Inflammatory macrophage treated with lipopolysaccharide for 4 hours (primary cell): Measurements from ENCODE around the gene CHTF8.
"Not testable (repeated sequence)": the region's sequence is repeated elsewhere in the genome, so short reads cannot be mapped to it uniquely, and the experiment has no call there.

ENCODE experiments used
- DNase-seq: peaks from one replicate; pipeline ENCODE4 v3.0.0-alpha.2; 2020

The CHTF8 gene

DNA sequence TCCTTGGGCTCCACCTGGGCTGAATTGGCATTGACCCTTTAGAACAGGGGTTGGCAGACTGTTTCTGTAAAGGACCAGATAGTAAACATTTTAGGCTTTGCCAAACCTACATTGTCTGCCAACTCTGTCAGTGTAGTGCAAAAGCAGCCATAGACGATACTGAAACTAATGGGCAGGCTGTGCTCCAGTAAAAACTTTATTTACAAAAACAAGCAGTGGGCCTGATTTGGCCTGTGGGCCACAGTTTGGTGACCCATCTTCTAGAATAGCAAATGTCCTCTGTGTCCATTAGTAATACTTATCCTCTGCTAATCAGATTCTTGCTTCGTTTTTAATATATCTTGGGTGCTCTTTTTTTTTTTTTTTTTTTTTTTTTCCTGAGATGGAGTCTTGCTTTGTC is 6.2 kb upstream of the CHTF8 start:
- DNase-seq, result no peak

DNA sequence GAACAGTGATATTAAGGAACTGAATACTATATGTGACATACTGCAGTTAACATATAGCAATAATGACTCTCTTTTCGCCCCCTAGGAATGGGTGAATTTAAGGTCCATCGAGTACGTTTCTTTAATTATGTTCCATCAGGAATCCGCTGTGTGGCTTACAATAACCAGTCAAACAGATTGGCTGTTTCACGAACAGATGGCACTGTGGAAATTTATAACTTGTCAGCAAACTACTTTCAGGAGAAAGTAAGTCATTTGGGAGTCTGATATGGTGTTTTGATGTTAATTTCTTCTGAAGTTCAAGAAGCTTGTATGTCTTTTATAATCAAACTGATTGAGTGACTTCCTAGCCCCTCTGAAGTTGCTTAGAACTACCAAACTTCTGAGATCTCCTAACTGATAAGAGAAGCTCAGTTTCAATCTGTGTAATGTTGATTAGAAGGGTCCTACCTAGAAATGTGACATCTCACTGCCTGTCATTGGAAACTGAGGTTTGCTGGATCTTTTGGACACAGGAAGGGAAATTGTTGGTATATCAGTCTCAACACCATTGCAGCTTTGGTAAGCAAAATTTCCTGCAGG is 1.1 kb upstream of the CHTF8 start:
- no peak for DNase-seq

DNA sequence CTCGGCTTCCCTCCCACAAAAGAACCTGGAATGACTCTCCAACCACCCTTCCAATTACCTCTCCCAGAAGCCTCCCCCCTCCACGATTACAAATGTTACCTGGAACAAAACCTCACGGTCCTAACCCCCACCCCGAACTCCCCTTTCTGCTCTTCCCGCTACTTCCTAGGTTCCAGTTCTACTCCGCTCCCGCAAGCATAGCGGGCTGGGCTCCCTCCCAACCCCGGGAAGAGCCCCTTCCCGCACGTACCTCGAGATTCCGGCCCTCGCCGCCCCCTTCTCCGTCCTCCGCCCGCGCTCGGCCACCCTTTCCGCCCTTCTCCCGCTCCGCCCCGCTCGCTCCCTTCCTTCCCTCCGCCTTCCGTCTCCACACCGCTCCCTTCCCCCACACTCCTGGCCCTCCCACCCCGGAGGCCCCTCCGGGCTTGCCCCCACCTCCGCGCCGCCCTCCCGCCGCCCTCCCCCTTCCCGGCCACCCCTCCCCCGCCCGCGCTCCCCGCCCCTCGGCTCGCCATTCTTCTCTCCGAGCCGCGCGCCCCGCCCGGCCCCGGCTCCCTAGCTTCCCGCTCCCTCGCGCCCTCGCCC is 457 bp downstream of the CHTF8 start:
- DNase-seq, result peak; percentile 57

DNA sequence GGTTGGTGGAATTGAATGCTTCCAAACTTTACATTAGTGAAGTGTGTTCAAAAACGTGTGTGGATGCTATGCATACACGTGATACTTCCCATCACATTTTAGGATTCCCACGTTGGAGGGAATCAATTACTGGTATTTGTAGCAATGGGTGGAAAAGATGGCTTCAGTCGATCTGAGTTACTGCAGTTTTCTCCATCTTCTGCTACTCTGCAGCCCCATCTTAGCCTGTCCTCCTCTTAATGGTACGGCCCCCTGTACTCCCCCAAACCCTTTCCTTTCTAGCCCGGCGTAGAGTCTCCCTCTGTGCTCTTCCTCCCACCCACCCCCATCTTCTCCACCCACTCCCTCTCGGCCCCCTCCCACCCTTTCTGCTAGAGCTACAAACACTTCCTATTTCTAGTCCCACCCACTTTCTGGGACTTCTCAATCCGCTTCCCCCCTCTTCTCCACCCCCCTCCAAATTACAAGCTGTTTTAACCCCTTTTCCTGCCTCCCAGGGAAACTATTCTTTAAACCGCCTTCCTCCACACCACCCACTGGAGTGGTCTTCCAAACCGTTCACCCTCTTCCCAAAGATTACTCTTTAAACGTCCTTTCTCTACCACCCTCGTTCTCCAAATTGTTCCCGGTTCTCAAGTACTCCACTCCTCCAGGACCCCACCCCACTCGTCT is 1.1 kb downstream of the CHTF8 start:
- peak; percentile 39 for DNase-seq

DNA sequence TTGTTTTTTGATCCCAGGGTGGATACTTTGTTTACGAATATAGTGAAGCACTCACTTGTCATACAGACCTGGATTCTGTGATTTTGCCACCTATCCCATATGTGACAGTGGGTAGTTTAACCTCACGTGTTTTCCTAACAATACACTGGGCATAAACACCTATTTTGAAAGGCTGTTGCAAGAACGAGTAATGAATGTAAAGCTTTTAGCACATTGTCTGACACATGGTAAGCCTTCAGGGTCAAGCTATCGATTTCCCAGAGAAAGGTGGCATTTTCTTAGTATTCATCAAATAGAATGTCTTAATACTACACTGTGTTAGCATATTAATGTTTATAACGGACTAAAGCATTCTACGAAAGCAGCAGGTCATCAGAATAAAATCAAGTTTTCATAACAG is 1.9 kb downstream of the CHTF8 start:
- no peak for DNase-seq

DNA sequence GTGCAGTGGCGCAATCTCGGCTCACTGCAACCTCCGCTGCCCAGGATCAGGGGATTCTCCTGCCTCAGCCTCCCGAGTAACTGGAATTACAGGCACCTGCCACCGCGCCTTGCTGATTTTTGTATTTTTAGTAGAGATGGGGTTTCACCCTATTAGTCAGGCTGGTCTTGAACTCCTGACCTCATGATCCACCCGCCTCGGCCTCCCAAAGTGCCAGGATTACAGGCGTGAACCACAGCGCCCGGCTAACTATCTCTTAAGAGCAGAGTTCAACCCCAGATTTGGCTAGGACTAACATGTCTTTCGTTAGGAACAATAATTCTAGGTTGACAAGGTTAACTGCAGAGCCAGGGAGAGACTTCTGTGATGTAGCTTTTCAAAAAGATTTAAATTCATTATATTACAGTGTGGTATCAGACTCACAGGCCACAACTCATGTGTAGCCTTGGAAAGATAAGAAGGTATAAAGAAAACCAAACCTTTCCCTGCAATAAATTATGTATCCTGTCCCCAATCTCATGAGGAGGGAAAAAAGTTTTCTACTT is 4.3 kb downstream of the CHTF8 start:
- DNase-seq, result no peak

DNA sequence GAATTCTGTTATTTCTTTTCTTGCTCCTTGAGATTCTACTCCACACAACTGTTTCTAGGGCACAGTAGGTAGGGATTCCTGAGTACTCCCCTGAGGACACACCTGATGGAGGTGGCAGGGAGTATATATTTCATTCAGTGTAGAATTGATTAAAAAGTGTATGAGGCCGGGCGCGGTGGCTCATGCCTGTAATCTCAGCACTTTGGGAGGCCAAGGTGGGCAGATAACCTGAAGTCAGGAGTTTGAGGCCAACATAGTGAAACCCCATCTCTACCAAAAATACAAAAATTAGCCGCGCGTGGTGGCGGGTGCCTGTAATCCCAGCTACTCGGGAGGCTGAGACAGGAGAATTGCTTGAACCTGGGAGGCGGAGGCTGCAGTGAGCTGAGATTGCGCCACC is 5.6 kb downstream of the CHTF8 start:
- DNase-seq, result not testable (repeated sequence)

DNA sequence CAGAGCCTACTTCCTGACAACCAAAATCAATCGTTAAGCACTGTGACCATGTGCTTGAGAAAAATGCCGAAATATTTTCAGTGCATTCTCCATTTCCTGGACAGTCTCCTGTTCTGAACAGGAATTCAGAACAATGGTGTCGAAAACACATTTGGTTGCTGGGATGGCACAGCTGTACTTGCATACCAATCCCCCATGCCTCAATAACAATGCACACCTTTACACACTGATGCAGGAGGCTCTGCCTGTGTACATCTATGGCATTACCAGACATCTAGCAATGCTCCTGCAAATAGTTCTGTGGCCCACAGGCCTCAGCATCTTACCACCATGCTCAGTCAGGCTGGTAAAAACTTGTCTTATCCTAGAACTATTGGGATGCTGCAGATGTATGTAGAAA is 6.2 kb downstream of the CHTF8 start:
- no peak for DNase-seq

DNA sequence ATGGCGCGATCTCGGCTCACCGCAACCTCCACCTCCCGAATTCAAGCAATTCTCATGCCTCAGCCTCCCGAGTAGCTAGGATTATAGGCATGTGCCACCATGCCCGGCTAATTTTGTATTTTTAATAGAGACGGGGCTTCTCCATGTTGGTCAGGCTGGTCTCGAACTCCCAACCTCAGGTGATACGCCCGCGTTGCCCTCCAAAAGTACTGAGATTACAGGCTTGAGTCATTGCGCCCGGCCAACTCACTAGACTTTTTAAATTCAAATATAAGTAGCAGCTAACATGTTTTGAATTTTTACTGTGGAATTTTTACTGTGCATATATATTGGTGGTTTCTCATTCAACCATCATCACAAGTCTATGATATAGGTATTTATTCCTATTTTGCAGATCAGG is 7.4 kb downstream of the CHTF8 start:
- not testable (repeated sequence) for DNase-seq

DNA sequence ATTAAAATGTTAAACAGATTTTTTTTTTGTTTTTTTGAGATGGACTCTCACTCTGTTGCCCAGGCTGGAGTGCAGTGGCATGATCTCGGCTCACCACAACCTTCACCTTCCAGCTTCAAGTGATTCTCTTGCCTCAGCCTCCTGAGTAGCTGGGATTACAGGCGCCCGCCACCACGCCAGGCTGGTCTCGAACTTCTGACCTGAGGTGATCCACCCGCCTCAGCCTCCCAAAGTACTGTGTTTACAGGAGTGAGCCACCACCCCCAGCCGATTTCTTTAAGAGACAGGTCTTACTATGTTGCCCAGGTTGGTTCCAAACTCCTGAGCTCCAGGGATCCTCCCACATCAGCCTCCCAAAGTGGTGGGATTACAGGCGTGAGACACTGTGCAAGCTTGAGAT is 8.0 kb downstream of the CHTF8 start:
- DNase-seq, result not testable (repeated sequence)

DNA sequence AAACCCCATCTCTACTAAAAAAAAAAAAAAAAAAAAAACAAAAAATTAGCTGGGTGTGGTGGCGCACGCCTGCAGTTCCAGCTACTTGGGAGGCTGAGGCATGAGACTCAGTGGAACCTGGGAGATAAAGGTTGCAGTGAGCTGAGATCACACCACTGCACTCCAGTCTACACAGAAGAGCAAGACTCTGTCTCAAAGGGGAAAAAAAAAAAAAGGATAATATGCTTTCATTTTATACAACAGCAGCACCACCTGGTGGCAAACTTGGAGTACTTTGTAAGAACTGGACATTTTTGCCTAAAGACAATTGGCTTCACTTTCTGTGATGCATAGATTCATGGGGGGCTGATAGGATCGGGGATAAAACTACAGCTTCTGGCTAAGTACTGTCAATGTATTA is 8.5 kb downstream of the CHTF8 start:
- DNase-seq, result peak; percentile 73

DNA sequence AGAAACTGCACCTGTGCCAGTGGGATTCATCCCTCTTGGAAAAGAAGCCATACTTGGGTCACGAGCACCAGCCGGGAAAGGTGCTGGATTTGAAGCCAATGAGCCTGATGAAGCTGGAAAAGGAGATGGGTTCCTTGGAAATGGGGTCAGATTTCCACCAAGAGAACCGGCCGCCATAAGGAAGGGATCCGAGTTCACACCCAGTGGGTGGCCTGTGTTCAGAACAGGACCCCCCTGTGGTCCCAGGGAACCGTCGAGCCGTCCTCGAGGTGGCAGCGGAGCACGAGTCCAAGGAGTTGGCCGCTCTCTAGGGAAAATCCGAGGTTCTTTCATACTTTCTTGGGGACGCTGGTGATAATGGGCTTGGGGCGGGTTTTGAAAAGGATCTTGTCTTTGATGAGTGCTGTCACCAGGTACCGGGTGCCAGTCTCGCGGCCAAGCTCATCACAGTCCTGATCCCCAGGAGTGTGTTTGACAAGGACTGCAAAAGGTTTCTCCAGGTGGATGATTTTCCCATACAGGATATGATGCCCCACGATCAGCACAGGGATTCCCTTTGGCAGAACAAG is 12.2 kb downstream of the CHTF8 start:
- no peak for DNase-seq

DNA sequence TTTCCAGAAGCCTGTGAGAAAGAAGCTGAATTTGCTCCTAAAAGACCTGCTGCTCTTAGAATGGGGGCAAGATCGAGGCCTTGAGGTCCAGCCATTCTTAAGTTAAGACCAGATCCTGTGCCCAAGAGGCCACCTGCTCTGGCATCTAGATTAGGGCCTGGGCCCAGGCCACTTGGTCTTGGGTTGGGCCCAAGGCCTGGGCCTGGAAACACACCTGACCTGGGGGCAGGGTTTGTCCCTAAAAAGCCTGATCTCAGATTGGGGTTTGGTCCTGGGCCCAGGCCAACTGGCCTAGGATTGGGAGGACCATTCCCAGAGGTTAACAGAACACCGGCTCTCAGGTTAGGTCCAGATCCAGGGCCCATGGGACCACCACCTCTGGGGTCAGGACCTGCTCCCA is 12.9 kb downstream of the CHTF8 start:
- no peak for DNase-seq

DNA sequence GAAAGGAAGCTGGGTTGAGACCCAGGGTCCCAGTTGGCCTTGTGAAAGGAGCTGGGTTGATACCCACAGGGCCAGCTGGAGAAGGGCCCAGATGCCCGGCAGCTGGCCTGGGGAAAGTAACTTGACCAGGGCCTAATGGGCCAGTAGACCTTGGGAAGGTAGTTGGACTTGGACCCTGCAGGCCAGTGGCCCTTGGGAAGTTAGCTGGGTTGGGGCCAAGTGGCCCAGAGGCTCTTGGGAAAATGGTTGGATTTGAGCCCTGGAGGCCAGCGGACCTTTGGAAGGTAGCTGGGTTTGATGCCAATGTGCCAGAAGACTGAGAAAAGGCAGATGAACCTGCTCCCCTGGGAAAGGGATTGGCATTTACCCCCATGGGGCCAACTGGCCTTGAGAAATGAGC is 13.4 kb downstream of the CHTF8 start:
- DNase-seq, result no peak

DNA sequence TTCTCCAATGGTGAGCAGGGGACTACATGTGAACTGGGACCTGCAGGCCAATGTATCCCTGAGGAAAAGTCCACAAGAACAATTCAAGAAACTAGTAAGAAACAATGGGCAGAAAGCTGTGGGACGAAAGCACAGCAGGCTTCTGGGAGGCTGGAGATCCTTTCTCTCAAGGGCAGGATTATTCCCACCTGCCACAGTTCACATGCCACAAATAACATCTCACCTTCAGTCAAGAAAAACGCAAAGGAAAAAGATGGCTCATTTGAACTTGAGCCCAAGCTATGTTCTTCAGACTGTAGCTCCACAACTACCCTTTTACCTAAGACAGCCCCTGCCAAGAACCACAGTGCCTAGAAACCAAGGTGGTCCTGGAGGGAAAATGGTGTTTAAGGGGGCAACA is 13.9 kb downstream of the CHTF8 start:
- no peak for DNase-seq

DNA sequence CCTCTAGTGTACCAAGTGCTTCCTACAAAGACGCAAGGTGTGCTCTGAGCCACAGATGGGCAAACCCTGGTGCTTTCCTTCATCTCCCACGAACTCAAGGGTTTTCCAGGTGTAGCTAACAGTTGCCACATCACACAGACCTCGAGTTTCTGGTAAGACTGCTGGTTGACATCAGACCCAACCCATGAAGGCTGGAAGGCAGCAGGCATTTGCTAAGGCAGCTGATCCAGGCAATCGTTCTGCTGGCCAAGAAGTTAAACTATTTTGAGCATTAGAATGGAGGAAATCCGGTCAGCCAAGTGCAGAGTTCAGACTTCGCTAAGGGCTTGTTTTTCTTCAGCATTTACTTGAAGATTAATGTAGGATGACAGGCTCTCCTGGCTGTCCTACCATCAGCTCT is 15.5 kb downstream of the CHTF8 start:
- no peak for DNase-seq

DNA sequence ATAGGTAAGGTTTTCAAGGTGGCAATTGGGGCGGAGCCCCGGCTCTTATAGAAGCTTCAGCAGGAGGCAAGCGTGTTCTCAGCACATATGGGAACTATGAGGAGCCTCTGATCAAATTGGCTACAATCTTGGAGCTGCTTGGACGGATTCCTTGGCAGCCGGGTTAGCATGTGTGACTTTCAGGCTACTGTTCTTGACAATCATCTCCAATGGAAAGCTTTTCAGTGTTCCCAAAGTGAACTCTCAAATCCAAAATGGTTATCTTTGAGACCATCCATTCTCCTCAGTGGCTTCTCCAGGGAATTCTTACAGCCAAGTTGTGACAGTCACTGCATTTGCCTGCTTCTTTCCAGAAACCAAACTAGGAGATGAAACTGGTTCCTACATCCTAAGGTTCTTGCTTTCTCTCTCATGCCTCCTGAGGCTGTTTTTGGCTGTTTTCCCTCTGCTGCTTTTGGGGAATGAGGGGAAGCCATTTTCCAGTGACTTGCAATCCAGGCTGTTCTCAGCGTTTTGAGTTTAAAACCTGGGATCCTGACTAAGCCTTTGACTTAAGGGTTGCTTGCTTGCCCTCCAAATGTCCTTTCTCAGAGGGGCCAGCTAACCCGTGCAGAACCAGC is 16.0 kb downstream of the CHTF8 start:
- no peak for DNase-seq

DNA sequence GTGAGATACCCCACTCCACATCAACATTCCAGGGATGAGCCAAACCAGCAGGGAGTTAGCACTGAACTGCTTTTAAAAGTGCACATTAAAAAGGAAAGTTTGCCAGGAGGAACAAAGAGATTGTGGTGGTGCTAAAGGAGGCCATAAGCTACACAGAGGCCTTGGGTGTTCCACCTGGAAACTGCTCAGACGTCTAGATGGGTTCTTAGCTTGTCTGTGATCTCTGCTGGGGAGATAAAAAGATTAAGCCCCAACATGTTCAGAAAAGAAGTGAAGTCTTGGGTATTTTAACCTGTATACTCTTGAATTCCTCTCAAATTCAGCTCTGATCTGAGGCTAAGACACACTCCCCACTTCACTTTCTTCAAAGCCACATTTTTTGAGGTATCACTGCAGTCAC is 16.6 kb downstream of the CHTF8 start:
- DNase-seq, result no peak

DNA sequence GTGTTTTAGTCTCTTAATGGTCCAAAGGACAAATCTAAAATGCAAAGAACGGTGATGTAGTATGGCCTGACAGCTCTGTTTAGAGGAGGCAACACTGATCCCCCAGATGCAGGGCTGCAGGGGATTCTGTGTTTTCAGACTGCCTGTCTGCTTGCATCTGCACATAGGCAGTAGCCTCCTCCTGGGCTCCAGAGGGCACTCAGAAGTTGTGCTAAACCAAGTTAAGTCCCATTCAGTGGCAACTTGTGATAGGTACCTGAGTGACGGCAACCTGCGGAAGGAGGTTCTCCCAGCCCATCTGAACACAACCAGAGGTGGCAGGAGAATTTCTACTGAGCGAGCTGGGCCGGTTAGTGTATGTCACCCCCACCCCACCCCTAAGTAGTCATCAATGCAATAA is 17.0 kb downstream of the CHTF8 start:
- no peak for DNase-seq

DNA sequence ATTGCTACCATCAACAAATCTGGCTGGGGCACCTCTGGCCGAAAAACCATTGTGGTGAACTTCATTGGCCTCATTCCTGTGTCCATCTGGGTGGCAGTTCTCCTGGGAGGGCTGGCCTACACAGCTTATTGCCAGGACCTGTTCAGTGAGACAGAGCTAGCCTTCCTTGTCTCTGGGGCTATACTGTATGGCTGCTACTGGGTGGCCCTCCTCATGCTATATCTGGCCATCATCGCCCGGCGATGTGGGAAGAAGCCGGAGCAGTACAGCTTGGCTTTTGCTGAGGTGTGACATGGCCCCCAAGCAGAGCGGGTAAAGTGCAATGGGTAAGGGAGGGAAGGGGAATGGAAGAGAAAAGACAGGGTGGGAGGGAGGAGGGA is 17.4 kb downstream of the CHTF8 start:
- DNase-seq, result no peak

DNA sequence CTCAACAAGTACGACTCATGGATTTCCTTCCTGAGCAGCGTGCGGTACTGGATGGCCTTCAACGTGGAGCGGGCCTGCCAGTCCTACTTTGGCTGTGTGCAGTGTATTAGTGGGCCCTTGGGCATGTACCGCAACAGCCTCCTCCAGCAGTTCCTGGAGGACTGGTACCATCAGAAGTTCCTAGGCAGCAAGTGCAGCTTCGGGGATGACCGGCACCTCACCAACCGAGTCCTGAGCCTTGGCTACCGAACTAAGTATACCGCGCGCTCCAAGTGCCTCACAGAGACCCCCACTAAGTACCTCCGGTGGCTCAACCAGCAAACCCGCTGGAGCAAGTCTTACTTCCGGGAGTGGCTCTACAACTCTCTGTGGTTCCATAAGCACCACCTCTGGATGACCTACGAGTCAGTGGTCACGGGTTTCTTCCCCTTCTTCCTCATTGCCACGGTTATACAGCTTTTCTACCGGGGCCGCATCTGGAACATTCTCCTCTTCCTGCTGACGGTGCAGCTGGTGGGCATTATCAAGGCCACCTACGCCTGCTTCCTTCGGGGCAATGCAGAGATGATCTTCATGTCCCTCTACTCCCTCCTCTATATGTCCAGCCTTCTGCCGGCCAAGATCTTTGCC is 17.9 kb downstream of the CHTF8 start:
- DNase-seq, result no peak

DNA sequence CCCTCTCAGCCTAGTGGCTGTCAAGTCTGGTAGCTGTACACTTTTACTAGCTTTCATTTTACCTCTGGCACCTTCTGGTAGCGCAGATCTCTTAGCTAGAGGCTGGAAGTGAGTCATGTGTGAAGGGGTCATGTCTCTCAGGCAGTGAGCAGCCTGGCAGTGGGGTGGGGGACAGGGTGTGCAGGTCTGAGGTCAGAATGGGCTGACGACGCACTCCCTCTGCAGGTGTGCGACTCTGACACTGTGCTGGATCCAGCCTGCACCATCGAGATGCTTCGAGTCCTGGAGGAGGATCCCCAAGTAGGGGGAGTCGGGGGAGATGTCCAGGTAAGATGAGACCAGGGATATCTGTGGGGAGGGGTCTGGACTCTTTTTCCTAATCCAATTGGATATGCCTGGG is 19.2 kb downstream of the CHTF8 start:
- no peak for DNase-seq
